22Rv1 (cell line): ENCODE measurements around the gene GRXCR2.

ENCODE experiments used
- CTCF ChIP-seq: fragments of 450-650 bp; IDR thresholded peaks from 2 replicates; pipeline ENCODE4 v1.5.1; 2017; ENCODE audit warnings: mild to moderate bottlenecking
- ZFX ChIP-seq: fragments of 450-650 bp; IDR thresholded peaks from 2 replicates; pipeline ENCODE4 v1.6.1; 2017; ENCODE audit warnings: antibody characterized with exemption, borderline replicate concordance

- TF ChIP-seq CTCF (no peak), ZFX (no peak)
Observed at GRCh38 chr5:145852990-145853389, 19.8 kb downstream of the GRXCR2 start.
